ENCODE data around the gene FARP2.
"Not testable (repeated sequence)": the region's sequence is repeated elsewhere in the genome, so short reads cannot be mapped to it uniquely, and the experiment has no call there.

Gene FARP2

DNA sequence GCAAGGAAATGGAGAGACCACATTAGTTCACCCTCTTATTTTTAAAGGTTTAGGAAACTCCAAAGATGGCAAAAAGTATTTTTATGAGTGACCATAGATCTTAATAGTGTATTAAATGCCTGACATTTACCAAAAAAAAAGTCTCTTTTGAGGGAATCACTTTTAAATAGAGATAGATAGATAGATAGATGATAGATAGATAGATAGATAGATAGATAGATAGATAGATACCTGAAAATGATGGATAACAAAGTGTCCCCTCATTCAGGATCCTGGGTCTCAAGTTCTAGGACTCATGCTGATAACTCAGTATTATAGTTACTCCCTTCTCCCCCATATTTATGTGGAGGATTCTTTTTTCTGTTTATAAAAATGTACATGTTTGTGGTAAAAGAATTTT is 52.8 kb downstream of the FARP2 start:
- H2AFZ ChIP-seq (ENCODE audit: low read length), result no peak overlapping the region
- H3K4me3 ChIP-seq (ENCODE audit: low read length, poor library complexity, severe bottlenecking), result no peak overlapping the region
- H3K27me3 ChIP-seq (ENCODE audit: insufficient read depth, low read length, poor library complexity, severe bottlenecking), result no peaks in the 10 kb centered on the region
- TF ChIP-seq CTCF (conservative IDR thresholded peaks at IDR 0.05; ENCODE audit: low read length), result no peak
- TF ChIP-seq EZH2phosphoT487 (IDR thresholded peaks at IDR 0.05; ENCODE audit: borderline replicate concordance), result no peak
- no peak overlapping the region for H3K9ac ChIP-seq (ENCODE audit: low read depth, low read length, poor library complexity, severe bottlenecking)
- H3K9me2 ChIP-seq (replicated peaks; ENCODE audit: low read depth, low read length), result no peaks in the 10 kb centered on the region
- H3K4me2 ChIP-seq (ENCODE audit: low read depth, low read length, poor library complexity, severe bottlenecking), result no peak overlapping the region
- peaks cover 3% of the 10 kb centered on the region; the same call in 1 of the 2 replicates for H3F3A ChIP-seq (ENCODE audit: low read depth)
- peaks cover 31% of the 10 kb centered on the region; the same call in 1 of the 2 replicates for H3K36me3 ChIP-seq (ENCODE audit: insufficient read depth, low read length)
- H3K79me2 ChIP-seq (ENCODE audit: insufficient read depth, low read length), result no peaks in the 10 kb centered on the region
- no peaks in the 10 kb centered on the region for H3K9me3 ChIP-seq (ENCODE audit: insufficient read depth, low read depth, low read length)
- H3K4me1 ChIP-seq (ENCODE audit: insufficient read depth, low read length, poor library complexity, severe bottlenecking), result peaks cover 3% of the 10 kb centered on the region
- no peaks in the 10 kb centered on the region for H4K20me1 ChIP-seq (ENCODE audit: insufficient read depth, low read length, poor library complexity, severe bottlenecking)

GRCh38 chr2:241410739-241411176 is 54.7 kb downstream of the FARP2 start:
- Histone ChIP-seq H3K4me3 (ENCODE audit: low read length, poor library complexity, severe bottlenecking) (no peak overlapping the region), H3F3A (ENCODE audit: low read depth) (peaks cover 3% of the 10 kb centered on the region; the same call in 1 of the 2 replicates), H3K4me1 (ENCODE audit: insufficient read depth, low read length, poor library complexity, severe bottlenecking) (peaks cover 3% of the 10 kb centered on the region), H3K9me2 (replicated peaks; ENCODE audit: low read depth, low read length) (no peaks in the 10 kb centered on the region), H3K9me3 (ENCODE audit: insufficient read depth, low read depth, low read length) (no peaks in the 10 kb centered on the region), H3K9ac (ENCODE audit: low read depth, low read length, poor library complexity, severe bottlenecking) (no peak overlapping the region), H4K20me1 (ENCODE audit: insufficient read depth, low read length, poor library complexity, severe bottlenecking) (no peaks in the 10 kb centered on the region), H3K36me3 (ENCODE audit: insufficient read depth, low read length) (peaks cover 46% of the 10 kb centered on the region; the same call in 1 of the 2 replicates), H3K4me2 (ENCODE audit: low read depth, low read length, poor library complexity, severe bottlenecking) (no peak overlapping the region), H3K79me2 (ENCODE audit: insufficient read depth, low read length) (no peaks in the 10 kb centered on the region), H3K27me3 (ENCODE audit: insufficient read depth, low read length, poor library complexity, severe bottlenecking) (no peaks in the 10 kb centered on the region), H2AFZ (ENCODE audit: low read length) (no peak overlapping the region)
- TF ChIP-seq EZH2phosphoT487 (IDR thresholded peaks at IDR 0.05; ENCODE audit: borderline replicate concordance) (no peak), CTCF (conservative IDR thresholded peaks at IDR 0.05; ENCODE audit: low read length) (no peak)

- H3K27me3 ChIP-seq (ENCODE audit: insufficient read depth, low read length, poor library complexity, severe bottlenecking), result no peaks in the 10 kb centered on the region
- no peaks in the 10 kb centered on the region for H4K20me1 ChIP-seq (ENCODE audit: insufficient read depth, low read length, poor library complexity, severe bottlenecking)
- H3F3A ChIP-seq (ENCODE audit: low read depth), result peaks cover 3% of the 10 kb centered on the region; the same call in 1 of the 2 replicates
- peaks cover 3% of the 10 kb centered on the region for H3K4me1 ChIP-seq (ENCODE audit: insufficient read depth, low read length, poor library complexity, severe bottlenecking)
- H3K9ac ChIP-seq (ENCODE audit: low read depth, low read length, poor library complexity, severe bottlenecking), result no peak overlapping the region
- no peaks in the 10 kb centered on the region for H3K79me2 ChIP-seq (ENCODE audit: insufficient read depth, low read length)
- H3K4me2 ChIP-seq (ENCODE audit: low read depth, low read length, poor library complexity, severe bottlenecking), result no peak overlapping the region
- no peaks in the 10 kb centered on the region for H3K9me3 ChIP-seq (ENCODE audit: insufficient read depth, low read depth, low read length)
- H3K9me2 ChIP-seq (replicated peaks; ENCODE audit: low read depth, low read length), result no peaks in the 10 kb centered on the region
- H3K36me3 ChIP-seq (ENCODE audit: insufficient read depth, low read length), result peaks cover 48% of the 10 kb centered on the region; the same call in 1 of the 2 replicates
- no peak overlapping the region for H2AFZ ChIP-seq (ENCODE audit: low read length)
- no peak overlapping the region for H3K4me3 ChIP-seq (ENCODE audit: low read length, poor library complexity, severe bottlenecking)
- TF ChIP-seq CTCF (conservative IDR thresholded peaks at IDR 0.05; ENCODE audit: low read length) (no peak), EZH2phosphoT487 (IDR thresholded peaks at IDR 0.05; ENCODE audit: borderline replicate concordance) (no peak)
These were observed 56.1 kb downstream of the FARP2 start for GRCh38 chr2:241412144-241412543.

GRCh38 chr2:241413501-241413900 is 57.4 kb downstream of the FARP2 start:
- H3K36me3 ChIP-seq (ENCODE audit: insufficient read depth, low read length), result peaks cover 45% of the 10 kb centered on the region; the same call in 1 of the 2 replicates

More at GRCh38 chr2:241413501-241413900, 57.4 kb downstream of the FARP2 start:
- H3F3A ChIP-seq (ENCODE audit: low read depth); H3K79me2 ChIP-seq (ENCODE audit: insufficient read depth, low read length); H3K4me1 ChIP-seq (ENCODE audit: insufficient read depth, low read length, poor library complexity, severe bottlenecking); H3K4me3 ChIP-seq (ENCODE audit: low read length, poor library complexity, severe bottlenecking); H3K9me2 ChIP-seq (replicated peaks; ENCODE audit: low read depth, low read length); H2AFZ ChIP-seq (ENCODE audit: low read length); H4K20me1 ChIP-seq (ENCODE audit: insufficient read depth, low read length, poor library complexity, severe bottlenecking); H3K4me2 ChIP-seq (ENCODE audit: low read depth, low read length, poor library complexity, severe bottlenecking); H3K9me3 ChIP-seq (ENCODE audit: insufficient read depth, low read depth, low read length); H3K9ac ChIP-seq (ENCODE audit: low read depth, low read length, poor library complexity, severe bottlenecking); H3K27me3 ChIP-seq (ENCODE audit: insufficient read depth, low read length, poor library complexity, severe bottlenecking): not testable (repeated sequence)

Measured in Loucy (cell line).